ENCODE results near the gene DKKL1.

The DKKL1 gene

DNA sequence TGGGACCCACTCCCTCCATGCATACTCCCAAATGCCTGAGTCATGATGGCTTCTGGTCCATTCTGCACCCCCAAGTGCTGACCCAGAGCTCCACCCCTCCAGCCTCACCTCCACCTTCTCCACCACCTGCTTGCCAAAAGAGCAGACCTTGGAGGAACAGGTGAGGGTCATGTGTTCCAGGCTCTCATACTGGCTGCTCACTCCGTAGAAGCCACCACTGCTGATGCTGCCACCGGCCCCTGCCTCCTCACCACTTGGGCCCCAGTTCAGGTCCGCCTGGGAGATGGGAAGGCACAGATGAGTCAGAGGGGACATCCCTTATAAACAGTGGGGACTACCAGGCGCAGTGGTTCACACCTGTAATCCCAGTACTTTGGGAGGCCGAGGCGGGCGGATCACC, 20.6 kb upstream of the DKKL1 start:
- H3K27me3 Mint-ChIP-seq (ENCODE audit: low read depth) = no peaks in the 10 kb centered on the region
- H3K9me3 Mint-ChIP-seq = no peaks in the 10 kb centered on the region
- H3K4me3 Mint-ChIP-seq = no peak overlapping the region
- H3K36me3 Mint-ChIP-seq (ENCODE audit: low read depth) = peaks cover 26% of the 10 kb centered on the region
- H3K4me1 Mint-ChIP-seq (ENCODE audit: low read depth) = peaks cover 19% of the 10 kb centered on the region
- H3K27ac Mint-ChIP-seq = no peak overlapping the region
- DNase-seq (ENCODE audit: low spot score) = no peak

- Mint-ChIP-seq H3K27ac (peak overlapping the region; percentile 54), H3K4me3 (no peak overlapping the region), H3K4me1 (ENCODE audit: low read depth) (peaks cover 10% of the 10 kb centered on the region), H3K9me3 (no peaks in the 10 kb centered on the region), H3K27me3 (ENCODE audit: low read depth) (no peaks in the 10 kb centered on the region), H3K36me3 (ENCODE audit: low read depth) (peaks cover 16% of the 10 kb centered on the region)
- no peak for DNase-seq (ENCODE audit: low spot score)
These were observed 18.9 kb upstream of the DKKL1 start for GRCh38 chr19:49344505-49345423.

GRCh38 chr19:49347191-49347590, 16.5 kb upstream of the DKKL1 start:
- Mint-ChIP-seq H3K9me3 (no peaks in the 10 kb centered on the region), H3K4me1 (ENCODE audit: low read depth) (peaks cover 5% of the 10 kb centered on the region), H3K27me3 (ENCODE audit: low read depth) (no peaks in the 10 kb centered on the region), H3K4me3 (no peak overlapping the region), H3K36me3 (ENCODE audit: low read depth) (peaks cover 8% of the 10 kb centered on the region), H3K27ac (no peak overlapping the region)
- DNase-seq (ENCODE audit: low spot score) = no peak

DNA sequence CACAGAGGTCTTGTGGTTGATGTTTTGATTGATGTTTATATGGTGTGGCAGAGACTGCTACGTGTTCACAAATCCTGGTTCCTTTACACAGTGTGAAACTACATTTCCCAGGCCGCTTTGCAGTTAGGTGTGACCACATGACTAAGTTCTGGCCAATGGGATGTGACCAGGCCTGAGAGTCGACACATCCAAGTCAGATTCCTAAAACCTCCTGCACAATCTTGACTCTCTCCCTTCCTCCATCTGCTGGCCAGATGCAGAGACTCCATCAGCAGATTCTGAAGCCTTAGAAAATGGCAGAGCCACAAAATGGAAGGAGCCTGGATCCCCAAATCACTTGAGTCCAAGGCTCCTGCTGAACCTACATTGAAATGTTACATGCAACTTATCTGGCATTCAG, 15.8 kb upstream of the DKKL1 start:
- peaks cover 5% of the 10 kb centered on the region for H3K4me1 Mint-ChIP-seq (ENCODE audit: low read depth)
- no peaks in the 10 kb centered on the region for H3K27me3 Mint-ChIP-seq (ENCODE audit: low read depth)
- no peaks in the 10 kb centered on the region for H3K9me3 Mint-ChIP-seq
- no peak for DNase-seq (ENCODE audit: low spot score)
- no peak overlapping the region for H3K4me3 Mint-ChIP-seq
- no peak overlapping the region for H3K27ac Mint-ChIP-seq
- peaks cover 5% of the 10 kb centered on the region for H3K36me3 Mint-ChIP-seq (ENCODE audit: low read depth)

DNA sequence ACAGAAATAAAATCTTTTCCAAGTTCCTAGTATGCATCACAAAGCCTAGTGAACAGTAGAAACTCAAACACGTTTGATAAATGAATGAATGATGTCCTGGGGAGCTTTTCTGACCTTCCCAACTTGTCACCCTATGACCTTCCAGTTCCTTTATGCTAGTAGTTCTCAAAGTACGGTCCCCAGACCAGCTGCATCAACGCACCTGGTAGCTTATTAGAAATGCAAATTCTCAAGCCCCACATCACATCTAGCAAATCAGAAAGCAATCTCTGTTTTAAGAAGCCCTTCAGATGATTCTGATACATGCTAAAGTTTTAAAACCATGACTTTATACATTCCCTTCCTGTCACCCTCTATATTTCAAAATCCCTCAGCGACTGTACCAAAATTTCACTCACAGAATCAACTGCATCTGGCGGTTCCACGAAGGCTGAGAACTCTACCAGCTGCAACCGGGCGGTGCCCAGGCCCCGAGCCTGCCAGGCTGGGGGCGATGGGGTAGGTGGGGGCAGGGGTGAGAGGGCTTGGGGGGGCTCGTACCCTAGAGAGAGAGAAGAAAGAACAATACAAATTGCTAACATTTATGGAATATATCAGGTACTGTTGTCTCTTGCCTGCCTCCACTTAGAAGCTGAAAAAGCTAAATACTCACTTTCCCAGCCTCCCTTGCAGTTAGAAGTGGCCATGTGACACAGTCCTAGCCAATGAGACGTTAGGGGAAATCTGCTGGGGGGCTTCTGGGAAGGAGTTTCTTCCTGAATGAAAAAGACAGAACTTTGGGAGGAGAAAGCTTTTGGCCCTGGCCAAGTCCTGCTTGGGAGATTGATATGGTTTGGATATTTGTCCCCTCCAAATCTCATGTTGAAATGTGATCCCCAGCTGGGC, 15.1 kb upstream of the DKKL1 start:
- Mint-ChIP-seq H3K4me3 (no peak overlapping the region), H3K27ac (no peak overlapping the region), H3K27me3 (ENCODE audit: low read depth) (peaks cover 3% of the 10 kb centered on the region), H3K36me3 (ENCODE audit: low read depth) (peaks cover 5% of the 10 kb centered on the region), H3K4me1 (ENCODE audit: low read depth) (peaks cover 5% of the 10 kb centered on the region), H3K9me3 (no peaks in the 10 kb centered on the region)
- no peak for DNase-seq (ENCODE audit: low spot score)

DNA sequence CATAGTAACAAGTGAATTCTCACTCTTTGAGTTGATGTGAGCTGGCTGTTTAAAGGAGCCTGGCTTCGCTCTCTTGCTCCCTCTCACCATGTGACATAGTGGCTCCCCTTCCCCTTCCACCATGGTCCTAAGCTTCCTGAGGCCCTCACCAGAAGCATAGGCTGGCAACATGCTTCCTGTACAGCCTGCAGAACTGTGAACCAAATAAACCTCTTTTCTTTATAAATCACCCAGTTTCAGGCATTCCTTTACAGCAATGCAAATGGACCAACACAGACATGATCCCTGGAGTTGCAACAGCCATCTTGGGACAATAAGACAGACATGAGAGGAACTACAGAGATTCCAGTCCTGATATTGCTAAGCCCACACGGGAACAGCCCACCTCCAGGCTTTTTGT, 14.1 kb upstream of the DKKL1 start:
- Mint-ChIP-seq H3K36me3 (ENCODE audit: low read depth) (peaks cover 4% of the 10 kb centered on the region), H3K9me3 (no peaks in the 10 kb centered on the region), H3K4me1 (ENCODE audit: low read depth) (peaks cover 5% of the 10 kb centered on the region), H3K27ac (no peak overlapping the region), H3K27me3 (ENCODE audit: low read depth) (peaks cover 5% of the 10 kb centered on the region), H3K4me3 (no peak overlapping the region)
- no peak for DNase-seq (ENCODE audit: low spot score)

DNA sequence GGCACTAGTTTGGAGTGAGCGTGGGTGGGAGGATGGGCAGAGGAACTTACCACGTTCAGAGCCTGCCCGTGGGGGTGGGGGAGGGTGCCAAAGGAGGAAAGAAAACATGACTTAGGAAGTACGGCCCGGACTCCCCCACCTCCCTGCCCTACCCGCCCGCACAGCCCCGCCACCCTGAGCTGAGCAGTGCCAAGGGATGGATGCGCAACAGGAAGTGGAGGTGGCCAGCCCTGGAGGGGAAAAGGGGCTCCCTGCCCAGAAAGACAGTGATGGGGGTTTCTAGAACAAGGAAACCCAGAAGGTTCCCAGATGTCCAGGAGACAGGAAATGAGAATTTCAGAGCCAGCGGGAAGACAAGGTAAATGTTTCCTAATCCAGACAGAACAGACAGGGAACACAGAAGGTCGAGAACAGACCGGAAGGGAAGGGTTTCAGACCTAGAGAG, 7.7 kb upstream of the DKKL1 start:
- Mint-ChIP-seq H3K27me3 (ENCODE audit: low read depth) (peaks cover 38% of the 10 kb centered on the region), H3K9me3 (no peaks in the 10 kb centered on the region), H3K36me3 (ENCODE audit: low read depth) (no peaks in the 10 kb centered on the region), H3K27ac (no peak overlapping the region), H3K4me3 (no peak overlapping the region), H3K4me1 (ENCODE audit: low read depth) (peaks cover 2% of the 10 kb centered on the region)
- no peak for DNase-seq (ENCODE audit: low spot score)

- DNase-seq (ENCODE audit: low spot score) = no peak
- Mint-ChIP-seq H3K9me3 (no peaks in the 10 kb centered on the region), H3K4me1 (ENCODE audit: low read depth) (peaks cover 2% of the 10 kb centered on the region), H3K27me3 (ENCODE audit: low read depth) (peaks cover 42% of the 10 kb centered on the region), H3K4me3 (no peak overlapping the region), H3K27ac (no peak overlapping the region), H3K36me3 (ENCODE audit: low read depth) (no peaks in the 10 kb centered on the region)
These were observed 7.3 kb upstream of the DKKL1 start for GRCh38 chr19:49356382-49356781.

DNA sequence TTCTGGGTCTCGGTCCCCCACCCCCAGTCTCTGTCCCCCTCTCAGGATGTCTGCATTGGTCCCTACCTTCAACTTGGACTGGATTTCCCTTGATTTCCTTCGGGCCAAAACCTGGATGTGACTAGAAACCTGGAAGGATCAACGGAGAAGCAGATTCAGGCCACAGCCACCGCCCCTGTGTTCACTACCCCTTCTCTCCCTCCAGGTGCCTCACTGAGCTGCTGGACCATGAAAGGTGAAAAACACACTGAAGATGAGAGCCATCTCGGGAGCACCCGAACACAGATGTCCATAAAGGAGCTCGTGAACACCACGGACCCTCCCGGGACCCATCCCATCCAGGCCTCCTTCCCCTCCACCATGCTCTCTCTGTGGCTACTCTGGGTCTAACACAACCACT, 6.5 kb upstream of the DKKL1 start:
- no peak overlapping the region for H3K27ac Mint-ChIP-seq
- peaks cover 5% of the 10 kb centered on the region for H3K4me1 Mint-ChIP-seq (ENCODE audit: low read depth)
- no peaks in the 10 kb centered on the region for H3K36me3 Mint-ChIP-seq (ENCODE audit: low read depth)
- H3K9me3 Mint-ChIP-seq = no peaks in the 10 kb centered on the region
- peaks cover 49% of the 10 kb centered on the region for H3K27me3 Mint-ChIP-seq (ENCODE audit: low read depth)
- no peak overlapping the region for H3K4me3 Mint-ChIP-seq
- DNase-seq (ENCODE audit: low spot score) = no peak

DNA sequence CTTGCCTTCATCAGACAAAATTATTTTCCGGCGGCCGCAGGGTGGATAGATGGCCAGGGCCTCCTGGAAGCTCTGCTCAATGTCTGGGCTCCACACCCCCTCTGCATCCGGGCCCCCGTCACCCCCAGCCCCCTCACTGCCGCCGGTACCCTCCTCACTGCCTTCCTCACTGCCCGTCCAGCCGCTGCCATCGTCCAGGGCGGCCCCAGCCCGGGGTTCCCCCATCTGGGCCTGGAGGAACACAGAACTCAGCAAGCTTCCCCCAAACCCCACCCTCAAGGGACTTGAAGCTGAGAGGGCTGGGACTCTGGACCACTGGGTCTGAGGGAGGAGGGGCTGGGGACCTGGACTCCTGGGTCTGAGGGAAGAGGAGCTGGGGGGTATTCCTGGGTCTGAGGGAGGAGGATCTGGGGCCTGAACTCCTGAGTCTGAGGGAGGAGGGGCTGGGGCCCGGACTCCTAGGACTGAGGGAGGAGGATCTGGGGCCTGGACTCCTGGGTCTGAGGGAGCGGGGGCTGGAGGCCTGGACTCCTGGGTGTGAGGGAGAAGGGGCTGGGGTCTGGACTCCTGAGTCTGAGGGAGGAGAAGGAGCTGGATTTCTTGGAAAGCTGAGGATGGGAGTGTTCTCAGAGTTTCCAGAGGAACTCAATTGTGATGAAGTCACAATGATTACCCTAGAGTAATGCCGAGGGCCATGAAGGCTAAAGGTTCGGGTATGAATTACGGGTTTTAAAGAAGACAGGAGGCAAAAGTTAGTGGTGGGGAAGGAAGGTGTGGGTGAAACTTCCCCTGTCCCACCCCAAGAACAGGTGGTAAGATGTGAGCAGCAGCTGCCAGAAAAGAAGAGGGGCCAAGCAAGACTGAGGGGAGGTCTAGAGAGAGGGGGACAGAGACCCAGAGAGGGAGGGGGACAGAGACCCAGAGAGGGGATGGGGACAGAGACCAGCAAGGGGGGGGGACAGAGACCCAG, 3.5 kb upstream of the DKKL1 start:
- DNase-seq (ENCODE audit: low spot score) = no peak
- Mint-ChIP-seq H3K9me3 (no peaks in the 10 kb centered on the region), H3K27ac (no peak overlapping the region), H3K4me3 (no peak overlapping the region), H3K36me3 (ENCODE audit: low read depth) (no peaks in the 10 kb centered on the region), H3K27me3 (ENCODE audit: low read depth) (peaks cover 46% of the 10 kb centered on the region), H3K4me1 (ENCODE audit: low read depth) (peaks cover 5% of the 10 kb centered on the region)

GRCh38 chr19:49361438-49362047, 2.1 kb upstream of the DKKL1 start:
- H3K27ac Mint-ChIP-seq = no peak overlapping the region
- H3K27me3 Mint-ChIP-seq (ENCODE audit: low read depth) = peaks cover 42% of the 10 kb centered on the region
- peaks cover 4% of the 10 kb centered on the region for H3K4me1 Mint-ChIP-seq (ENCODE audit: low read depth)
- H3K4me3 Mint-ChIP-seq = no peak overlapping the region
- DNase-seq (ENCODE audit: low spot score) = no peak
- H3K36me3 Mint-ChIP-seq (ENCODE audit: low read depth) = no peaks in the 10 kb centered on the region
- H3K9me3 Mint-ChIP-seq = no peaks in the 10 kb centered on the region

DNA sequence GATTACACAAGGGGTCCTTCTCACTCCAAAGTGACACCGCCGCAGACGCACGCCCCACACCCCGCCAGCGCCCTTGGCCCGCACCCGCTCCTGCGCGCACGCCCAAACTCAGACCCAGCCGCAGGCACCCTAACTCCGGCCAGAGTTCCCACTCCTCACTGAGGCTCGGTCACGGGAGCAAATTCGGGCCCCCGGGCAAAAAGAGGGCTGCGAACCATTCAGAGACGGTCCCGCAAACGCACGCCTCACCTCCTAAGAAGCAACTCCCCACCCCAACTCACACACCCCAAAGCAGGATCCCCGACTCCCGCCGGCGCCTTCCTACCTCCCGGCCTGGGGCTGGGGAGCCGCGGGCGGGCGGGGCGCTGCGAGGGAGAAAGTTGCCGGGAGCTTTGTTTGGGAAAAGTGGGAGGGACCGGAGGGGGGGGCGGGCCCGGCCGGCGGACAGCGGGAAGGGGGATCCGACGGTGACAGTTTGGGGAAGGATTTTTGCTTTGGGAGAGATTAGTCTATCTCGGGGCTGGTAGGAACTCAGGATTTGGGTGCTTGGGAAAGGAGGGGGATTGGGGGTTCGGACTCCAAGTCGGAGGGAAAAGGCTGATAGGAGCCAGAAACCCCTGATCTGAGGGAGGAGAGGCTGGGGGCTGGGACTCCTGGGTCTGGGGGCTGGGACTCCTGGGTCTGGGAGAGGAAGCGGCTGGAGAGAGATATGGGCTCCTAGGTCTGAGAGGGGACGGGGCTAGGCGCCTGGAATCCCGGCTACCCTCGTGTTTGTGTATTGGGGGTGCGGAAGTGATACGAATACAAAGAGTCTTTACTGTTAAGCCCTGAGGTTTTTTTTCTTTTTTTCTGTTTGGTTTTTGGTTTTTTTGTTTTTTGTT, 1.4 kb upstream of the DKKL1 start, which contains the start of gene TEAD2:
TSS of gene TEAD2 (minus strand) at position 369 of the 881 bp plus-strand sequence. CDS start 2,341 bp downstream, outside the sequence.
- no peaks in the 10 kb centered on the region for H3K9me3 Mint-ChIP-seq
- peaks cover 36% of the 10 kb centered on the region for H3K27me3 Mint-ChIP-seq (ENCODE audit: low read depth)
- H3K4me3 Mint-ChIP-seq = peak within 1 kb of the TSS; percentile 29
- H3K36me3 Mint-ChIP-seq (ENCODE audit: low read depth) = no peaks in the 10 kb centered on the region
- no peak for DNase-seq (ENCODE audit: low spot score)
- H3K4me1 Mint-ChIP-seq (ENCODE audit: low read depth) = peaks cover 4% of the 10 kb centered on the region
- no peak within 1 kb of the TSS for H3K27ac Mint-ChIP-seq

All from T-helper 2 cell treated with Interferon-gamma antibody and Interleukin-4, amounts not matched to agents 5 μg/mL and 100 μg/mL, for 36 hours (primary cell).